Skeletal muscle satellite cell (primary cell): ENCODE measurements around the gene GBP5.
A peak's percentile ranks its signal among the peaks of the same experiment; 100 is the strongest.

Experiments
- H3K27me3 ChIP-seq: 2 replicates; pipeline ENCODE4 v1.7.0; 2013; ENCODE audit warnings: low read length; ENCODE audit not compliant: control insufficient read depth, insufficient read depth
- H3K36me3 ChIP-seq: 2 replicates; pipeline ENCODE4 v1.7.0; 2013; ENCODE audit warnings: mild to moderate bottlenecking, control low read depth, low read length; ENCODE audit not compliant: insufficient read depth
- H3K4me1 ChIP-seq: 2 replicates; pipeline ENCODE4 v1.7.0; 2013; ENCODE audit warnings: low read length; ENCODE audit not compliant: control insufficient read depth, insufficient read depth
- H3K4me2 ChIP-seq: 2 replicates; pipeline ENCODE4 v1.7.0; 2013; ENCODE audit warnings: mild to moderate bottlenecking, low read length
- H3K4me3 ChIP-seq: 2 replicates; pipeline ENCODE4 v1.7.0; 2013; ENCODE audit warnings: low read length
- H3K9ac ChIP-seq: 2 replicates; pipeline ENCODE4 v1.7.0; 2013; ENCODE audit warnings: mild to moderate bottlenecking, low read depth, low read length, moderate library complexity
- H3K9me3 ChIP-seq: replicated peaks from 2 replicates; pipeline ENCODE4 v1.7.0; 2013; ENCODE audit warnings: mild to moderate bottlenecking, control low read depth, low read length

The GBP5 gene

DNA sequence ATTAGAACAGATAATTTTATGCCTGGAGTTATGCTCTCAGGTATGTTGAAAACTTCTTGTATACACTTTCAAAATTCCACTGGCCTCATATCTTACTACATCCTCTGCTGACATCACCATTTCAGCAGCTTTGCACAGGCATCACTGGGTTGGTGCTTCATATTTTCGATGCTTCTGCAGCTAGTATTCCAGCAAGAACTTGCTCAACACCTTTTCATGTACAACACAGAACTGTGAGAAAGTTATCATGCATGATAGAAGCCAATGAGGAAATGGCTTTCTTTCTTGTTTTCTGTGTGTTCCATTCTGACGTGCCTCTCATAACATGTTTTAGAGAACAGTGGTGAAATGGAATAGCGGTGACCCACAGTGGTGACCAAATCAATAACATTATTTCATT is 5.1 kb upstream of the GBP5 start:
- H3K36me3 ChIP-seq = no peaks in the 10 kb centered on the region

DNA sequence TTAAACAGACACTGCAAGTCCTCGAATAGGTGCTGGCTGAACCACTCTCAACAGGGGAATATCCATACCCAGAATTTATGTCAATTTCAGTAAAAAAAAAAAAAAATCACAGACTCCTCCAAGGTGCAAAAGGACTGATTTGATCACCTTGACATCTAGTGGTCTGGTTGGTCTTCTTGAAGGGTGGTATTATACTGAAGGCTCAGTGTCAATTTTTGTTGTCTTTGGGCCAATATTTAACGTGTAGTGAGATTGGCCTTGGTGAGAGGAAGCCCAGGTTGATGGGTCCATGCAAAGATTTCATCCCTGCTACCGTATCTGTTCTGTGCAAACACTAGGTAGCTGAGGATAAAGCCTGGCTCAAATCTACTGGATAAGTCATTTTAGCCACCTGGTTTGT is 4.0 kb upstream of the GBP5 start:
- H3K4me3 ChIP-seq = no peak overlapping the region
- H3K9me3 ChIP-seq = no peaks in the 10 kb centered on the region
- peaks cover 19% of the 10 kb centered on the region for H3K4me1 ChIP-seq
- H3K27me3 ChIP-seq = no peaks in the 10 kb centered on the region
- no peak overlapping the region for H3K4me2 ChIP-seq
- no peaks in the 10 kb centered on the region for H3K36me3 ChIP-seq
- no peak overlapping the region for H3K9ac ChIP-seq

More for the DNA sequence above, 5.1 kb upstream of the GBP5 start:
- H3K9me3 ChIP-seq = no peaks in the 10 kb centered on the region
- no peak overlapping the region for H3K4me2 ChIP-seq
- H3K4me3 ChIP-seq = no peak overlapping the region
- peaks cover 12% of the 10 kb centered on the region for H3K4me1 ChIP-seq
- no peaks in the 10 kb centered on the region for H3K27me3 ChIP-seq
- H3K9ac ChIP-seq = no peak overlapping the region

DNA sequence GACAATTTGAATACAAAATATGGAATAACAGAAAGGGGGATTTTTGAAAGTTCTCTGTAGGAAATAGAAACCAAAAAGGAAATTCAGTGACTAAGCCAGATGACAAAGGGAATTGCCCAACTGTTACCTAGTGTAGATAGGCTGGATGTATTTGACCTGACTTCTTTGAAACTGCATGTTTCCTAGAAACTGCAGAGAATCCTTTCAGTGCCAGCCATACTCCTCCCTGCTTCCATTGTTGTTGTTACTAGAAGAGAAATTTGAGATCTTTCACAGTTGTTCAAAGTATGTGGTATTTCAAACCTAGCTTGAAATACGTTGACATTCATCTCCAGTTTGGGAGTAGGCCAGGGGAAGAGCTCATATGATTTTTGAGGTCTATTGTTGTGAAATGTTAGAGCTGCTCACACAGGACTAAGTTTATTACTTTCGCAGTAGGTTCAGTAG is 1.8 kb upstream of the GBP5 start:
- Histone ChIP-seq H3K36me3 (no peaks in the 10 kb centered on the region), H3K27me3 (no peaks in the 10 kb centered on the region), H3K9ac (no peak overlapping the region), H3K4me3 (no peak overlapping the region), H3K4me1 (peaks cover 24% of the 10 kb centered on the region), H3K9me3 (no peaks in the 10 kb centered on the region), H3K4me2 (peak overlapping the region; percentile 3)

DNA sequence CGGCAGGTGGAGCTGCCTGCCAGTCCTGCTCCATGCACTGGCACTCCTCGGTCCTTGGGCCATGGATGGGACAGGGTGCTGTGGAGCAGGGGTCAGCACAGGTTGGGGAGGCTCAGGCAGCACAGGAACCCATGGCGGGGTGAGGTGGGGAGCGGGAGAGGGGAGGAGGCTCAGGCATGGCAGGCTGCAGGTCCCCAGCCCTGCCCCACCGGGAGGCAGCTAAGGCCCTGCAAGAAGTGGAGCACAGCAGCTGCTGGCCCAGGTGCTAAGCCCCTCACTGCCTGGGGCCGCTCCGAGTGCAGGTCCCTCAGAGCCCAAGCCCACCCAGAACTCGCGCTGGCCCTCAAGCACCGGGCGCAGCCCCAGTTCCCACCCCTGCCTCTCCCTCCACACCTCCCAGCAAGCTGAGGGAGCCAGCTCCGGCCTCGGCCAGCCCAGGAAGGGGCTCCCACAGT is 691 bp upstream of the GBP5 start:
- Histone ChIP-seq H3K9ac (no peak overlapping the region), H3K4me3 (no peak overlapping the region), H3K36me3 (no peaks in the 10 kb centered on the region), H3K27me3 (no peaks in the 10 kb centered on the region), H3K4me2 (no peak overlapping the region), H3K9me3 (no peaks in the 10 kb centered on the region), H3K4me1 (peaks cover 24% of the 10 kb centered on the region)

DNA sequence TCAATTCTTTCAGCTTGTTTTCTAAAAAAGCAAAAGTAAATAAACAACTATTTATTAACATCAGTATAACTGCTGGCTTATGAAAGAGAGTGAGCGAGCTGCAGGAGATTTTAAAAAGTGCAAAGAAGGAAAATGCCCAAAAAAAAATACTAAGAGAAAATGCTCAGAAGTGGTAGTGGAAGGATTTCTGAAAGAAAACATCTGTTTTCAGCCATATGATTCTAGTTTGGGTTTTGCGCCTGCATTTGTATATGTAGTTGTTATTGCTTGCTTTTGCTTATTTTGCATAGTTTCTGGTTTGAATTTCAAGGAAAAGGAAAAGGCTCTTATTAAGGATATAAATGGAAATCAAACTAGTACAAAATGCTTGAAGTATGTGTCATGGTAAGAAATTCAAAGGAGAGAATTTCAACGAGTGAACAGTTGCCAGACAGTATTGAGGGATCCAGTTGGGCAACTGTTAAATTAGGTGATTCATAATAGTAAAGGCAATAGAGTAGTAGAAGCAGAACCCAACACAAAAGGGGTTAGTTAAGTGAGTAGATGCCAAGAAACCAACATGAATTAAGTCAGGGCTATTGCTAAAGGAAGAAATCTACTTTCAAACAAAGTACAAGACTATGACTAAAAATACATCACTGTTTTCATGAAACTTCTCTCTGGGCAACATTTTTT is 1.2 kb downstream of the GBP5 start:
- Histone ChIP-seq H3K4me1 (peaks cover 24% of the 10 kb centered on the region), H3K4me2 (no peak overlapping the region), H3K36me3 (no peaks in the 10 kb centered on the region), H3K9ac (no peak overlapping the region), H3K4me3 (no peak overlapping the region), H3K27me3 (no peaks in the 10 kb centered on the region), H3K9me3 (no peaks in the 10 kb centered on the region)

DNA sequence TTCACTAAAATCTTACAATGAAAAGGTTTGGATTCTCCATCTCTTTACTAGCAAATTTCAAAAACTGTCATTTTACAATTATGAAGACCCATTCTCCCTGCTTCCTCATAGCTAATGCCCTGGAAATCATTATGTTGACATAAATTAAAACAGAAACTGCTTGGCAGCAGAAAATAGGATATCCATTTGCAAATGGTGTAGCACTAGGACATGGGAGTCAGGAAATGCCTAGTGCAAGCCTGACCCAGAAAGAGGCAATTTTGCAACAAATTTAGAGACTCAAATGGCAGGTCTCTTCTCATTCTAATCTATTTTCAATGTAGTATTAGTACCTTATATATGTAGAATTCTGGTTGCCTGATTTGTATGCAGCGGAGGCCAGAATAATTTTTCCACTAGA is 2.2 kb downstream of the GBP5 start:
- no peak overlapping the region for H3K4me2 ChIP-seq
- H3K4me3 ChIP-seq = no peak overlapping the region
- no peaks in the 10 kb centered on the region for H3K36me3 ChIP-seq
- H3K4me1 ChIP-seq = peaks cover 24% of the 10 kb centered on the region
- no peaks in the 10 kb centered on the region for H3K27me3 ChIP-seq
- H3K9ac ChIP-seq = no peak overlapping the region
- no peaks in the 10 kb centered on the region for H3K9me3 ChIP-seq

DNA sequence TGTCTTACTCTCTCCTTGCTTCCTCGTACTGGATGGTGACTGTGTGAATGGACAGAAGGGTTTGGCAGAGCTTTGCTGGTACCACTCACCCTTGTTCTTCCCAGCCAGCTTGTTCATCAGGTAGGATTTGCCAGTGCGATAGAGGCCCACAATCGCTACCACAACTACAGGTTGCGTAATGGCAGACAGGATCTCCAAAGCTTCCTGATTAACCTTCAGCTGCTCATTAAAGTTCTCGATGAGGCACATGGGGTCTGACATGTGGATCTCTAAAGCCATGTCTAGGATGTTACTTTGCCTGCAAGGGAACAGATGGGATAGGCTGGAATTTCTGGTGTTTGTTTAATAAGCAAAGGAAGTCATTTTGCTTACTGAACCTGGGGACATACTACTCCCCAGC is 3.4 kb downstream of the GBP5 start:
- no peaks in the 10 kb centered on the region for H3K36me3 ChIP-seq
- no peaks in the 10 kb centered on the region for H3K27me3 ChIP-seq
- H3K4me1 ChIP-seq = peaks cover 14% of the 10 kb centered on the region
- H3K4me3 ChIP-seq = no peak overlapping the region
- no peak overlapping the region for H3K9ac ChIP-seq
- no peak overlapping the region for H3K4me2 ChIP-seq
- no peaks in the 10 kb centered on the region for H3K9me3 ChIP-seq

DNA sequence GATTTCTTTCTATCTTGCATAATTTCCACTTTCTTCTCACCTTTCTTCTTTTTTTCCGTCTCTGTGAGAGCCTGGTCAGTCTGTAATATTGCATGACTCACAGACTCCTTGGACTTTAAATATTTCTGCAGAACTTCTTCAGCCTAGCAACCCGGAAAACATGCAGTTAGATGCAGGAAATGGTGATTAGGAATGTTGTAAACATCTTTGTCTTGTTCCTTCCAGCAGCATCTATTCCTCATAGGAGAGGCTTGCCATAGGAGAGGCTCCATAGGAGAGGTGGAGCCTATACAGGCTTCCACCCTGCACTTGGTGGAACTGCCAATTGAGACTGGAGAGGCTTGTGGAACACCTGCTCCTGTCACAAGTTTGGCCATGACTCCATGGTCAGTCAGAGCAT is 10.0 kb downstream of the GBP5 start:
- Histone ChIP-seq H3K4me1 (peaks cover 18% of the 10 kb centered on the region), H3K4me3 (no peak overlapping the region), H3K9ac (no peak overlapping the region), H3K27me3 (no peaks in the 10 kb centered on the region), H3K9me3 (no peaks in the 10 kb centered on the region), H3K36me3 (no peaks in the 10 kb centered on the region), H3K4me2 (peak overlapping the region; percentile 65)

DNA sequence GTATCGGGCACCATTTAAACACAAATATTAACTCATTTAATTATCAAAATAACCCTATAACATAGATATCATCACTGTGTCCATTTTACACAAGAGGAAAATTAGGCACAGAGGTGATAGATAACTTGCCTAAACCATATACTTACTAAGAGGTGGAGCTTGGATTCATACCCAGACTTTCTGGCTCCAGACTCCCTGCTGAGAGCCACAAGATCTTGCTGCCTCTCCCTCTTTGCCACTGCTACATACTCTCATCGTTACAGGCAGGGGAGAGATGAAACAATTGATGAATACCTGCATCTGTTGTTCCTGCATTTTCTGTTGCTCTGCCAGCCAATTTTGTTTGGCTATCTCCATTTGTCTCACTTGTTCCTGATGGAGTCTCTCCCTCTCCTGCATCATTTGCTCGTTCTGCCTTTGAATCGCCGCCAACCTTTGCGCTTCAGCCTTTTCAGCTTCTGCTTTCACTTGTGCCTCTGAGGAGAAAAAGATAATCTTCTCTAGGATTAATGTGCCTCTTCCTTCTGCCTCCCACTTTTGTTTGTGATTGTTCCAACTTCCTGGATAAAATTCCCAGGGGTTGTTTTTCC is 10.6 kb downstream of the GBP5 start:
- Histone ChIP-seq H3K36me3 (no peaks in the 10 kb centered on the region), H3K4me2 (peak overlapping the region; percentile 65), H3K27me3 (no peaks in the 10 kb centered on the region), H3K9me3 (no peaks in the 10 kb centered on the region), H3K4me1 (peaks cover 18% of the 10 kb centered on the region), H3K4me3 (no peak overlapping the region), H3K9ac (no peak overlapping the region)

DNA sequence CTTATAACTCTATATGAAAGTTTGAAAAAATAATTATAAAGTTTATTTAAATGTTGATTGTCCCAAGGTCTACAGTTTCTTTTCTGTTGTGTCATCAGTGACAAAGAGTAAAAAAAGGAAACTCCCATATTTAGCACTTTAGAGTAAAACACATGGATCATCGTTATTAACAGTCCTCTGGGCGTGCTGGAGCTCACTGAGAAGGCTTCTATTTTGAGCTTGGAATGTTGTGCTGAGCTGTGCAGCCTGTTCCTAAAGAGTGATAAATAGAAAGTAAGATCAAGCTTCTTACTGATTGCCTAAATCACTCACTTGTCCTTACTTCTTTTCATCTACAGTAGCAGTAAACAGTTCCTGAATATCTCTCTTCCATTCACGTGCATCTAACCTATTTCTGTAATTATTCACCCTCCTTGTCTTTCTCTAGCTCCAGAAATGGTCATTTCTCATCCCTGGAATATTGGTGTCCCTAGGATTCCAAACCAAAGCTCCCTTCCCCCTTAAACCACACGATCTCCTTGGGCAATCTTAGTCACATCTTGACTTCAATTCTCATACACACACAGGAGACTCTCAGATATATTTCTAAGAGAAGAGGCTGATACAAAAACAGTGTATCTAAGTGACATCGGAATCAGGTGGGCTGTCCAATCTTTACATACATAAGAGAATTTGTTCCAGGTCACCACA is 11.9 kb downstream of the GBP5 start:
- Histone ChIP-seq H3K36me3 (no peaks in the 10 kb centered on the region), H3K9me3 (no peaks in the 10 kb centered on the region), H3K4me2 (no peak overlapping the region), H3K4me1 (peaks cover 18% of the 10 kb centered on the region), H3K9ac (no peak overlapping the region), H3K27me3 (no peaks in the 10 kb centered on the region), H3K4me3 (no peak overlapping the region)

DNA sequence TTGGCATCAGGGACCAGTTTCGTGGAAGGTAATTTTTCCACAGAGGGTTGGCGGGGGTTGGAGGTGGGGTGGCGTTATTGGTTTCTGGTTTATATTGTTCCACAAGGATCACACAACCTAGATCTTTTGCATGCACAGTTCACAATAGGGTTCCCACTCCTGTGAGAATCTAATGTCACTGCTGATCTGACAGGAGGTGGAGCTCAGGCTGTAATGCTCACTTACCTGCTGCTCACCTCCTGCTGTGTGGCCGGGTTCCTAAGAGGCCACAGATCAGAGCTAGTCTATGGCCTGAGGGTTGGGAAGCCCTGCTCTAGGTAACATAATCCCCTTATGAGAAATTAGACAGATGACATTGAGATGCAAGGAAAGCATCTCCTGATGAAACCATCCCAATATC is 12.6 kb downstream of the GBP5 start:
- Histone ChIP-seq H3K9me3 (no peaks in the 10 kb centered on the region), H3K36me3 (no peaks in the 10 kb centered on the region), H3K27me3 (no peaks in the 10 kb centered on the region), H3K4me2 (no peak overlapping the region), H3K9ac (no peak overlapping the region), H3K4me1 (peaks cover 18% of the 10 kb centered on the region), H3K4me3 (no peak overlapping the region)
